DND-41 (cell line): Measurements from ENCODE around the gene UROC1.

Source experiments
- CTCF ChIP-seq: IDR thresholded peaks from 2 replicates; pipeline ENCODE4 v1.5.1; 2012; ENCODE audit warnings: borderline replicate concordance, low read length, moderate library complexity, mild to moderate bottlenecking; ENCODE audit not compliant: poor library complexity, severe bottlenecking; ENCODE audit errors: extremely low read depth
- EZH2 ChIP-seq: IDR thresholded peaks from 3 replicates; pipeline ENCODE4 v1.6.1; 2012; ENCODE audit warnings: borderline replicate concordance, low read depth, mild to moderate bottlenecking, moderate library complexity, low read length, inconsistent platforms; ENCODE audit not compliant: severe bottlenecking

- TF ChIP-seq CTCF (no peak), EZH2 (no peak)
Measured at GRCh38 chr3:126460381-126460780, 57.2 kb downstream of the UROC1 start.
